CD4-positive, alpha-beta memory T cell (primary cell): ENCODE measurements around the gene ERAL1. TPM values are rescaled to one million over a fixed set of nuclear protein-coding genes. Genes with fewer than 3 reads are reported as not detected.

Experiments
- CTCF ChIA-PET: fragments of 350-600 bp; sonication (Branson Sonifier 250); formaldehyde crosslinking; loops from one replicate; lab custom pipeline; 2021; ENCODE audit warnings: inconsistent platforms; ENCODE audit not compliant: partially characterized antibody; lab: Charles Lee
- POLR2A ChIA-PET: fragments of 350-600 bp; sonication (Branson Sonifier 250); formaldehyde crosslinking; loops from one replicate; lab custom pipeline; 2021; ENCODE audit not compliant: partially characterized antibody; lab: Charles Lee
- DNase-seq, 5 donors: peaks; one replicate each; pipeline versions ENCODE4 v3.0.0 to v3.0.0-alpha.2; 2020 to 2022; ENCODE audit warnings: mixed read lengths in 1 of 5
- H3K27ac ChIP-seq: one replicate; pipeline ENCODE4 v1.7.0; 2013; ENCODE audit warnings: low read depth, low read length
- H3K27me3 ChIP-seq: 2 replicates; pipeline ENCODE4 v1.7.0; 2013; ENCODE audit warnings: mild to moderate bottlenecking, low read length, moderate library complexity; ENCODE audit not compliant: insufficient read depth
- H3K36me3 ChIP-seq: 2 replicates; pipeline ENCODE4 v1.7.0; 2013; ENCODE audit warnings: mild to moderate bottlenecking, low read length, moderate library complexity; ENCODE audit not compliant: insufficient read depth
- H3K4me1 ChIP-seq: 2 replicates; pipeline ENCODE4 v1.7.0; 2013; ENCODE audit warnings: mild to moderate bottlenecking, low read length, moderate library complexity; ENCODE audit not compliant: insufficient read depth
- H3K4me3 ChIP-seq, 2 donors: one replicate each; pipeline ENCODE4 v1.7.0; 2013; ENCODE audit warnings: low read length in 2 of 2, mild to moderate bottlenecking in 1 of 2
- H3K9me3 ChIP-seq, 2 donors: one replicate each; pipeline ENCODE4 v1.7.0; 2013; ENCODE audit warnings: low read length in 2 of 2, control low read depth in 1 of 2; ENCODE audit not compliant: control insufficient read depth in 1 of 2
- H3K27ac Mint-ChIP-seq, 7 donors: one replicate each; pipeline ENCODE4 v1.8.0; 2020 to 2021; ENCODE audit warnings: mixed read lengths in 7 of 7, mild to moderate bottlenecking in 6 of 7, inconsistent platforms in 3 of 7, moderate library complexity in 3 of 7
- H3K27me3 Mint-ChIP-seq, 2 donors: one replicate each; pipeline ENCODE4 v1.8.0; 2020 to 2021; ENCODE audit warnings: mixed read lengths in 2 of 2
- H3K36me3 Mint-ChIP-seq, 2 donors: one replicate each; pipeline ENCODE4 v1.8.0; 2020 to 2021; ENCODE audit warnings: mixed read lengths in 2 of 2, inconsistent platforms in 1 of 2, mild to moderate bottlenecking in 1 of 2
- H3K4me1 Mint-ChIP-seq, 4 donors: one replicate each; pipeline ENCODE4 v1.8.0; 2020 to 2021; ENCODE audit warnings: mixed read lengths in 4 of 4, mild to moderate bottlenecking in 1 of 4
- H3K4me3 Mint-ChIP-seq, 8 donors: one replicate each; pipeline ENCODE4 v1.8.0; 2020 to 2021; ENCODE audit warnings: mixed read lengths in 8 of 8, mild to moderate bottlenecking in 7 of 8, moderate library complexity in 6 of 8, inconsistent platforms in 3 of 8
- H3K9me3 Mint-ChIP-seq, 8 donors: one replicate each; pipeline ENCODE4 v1.8.0; 2020 to 2021; ENCODE audit warnings: mixed read lengths in 8 of 8, mild to moderate bottlenecking in 5 of 8, inconsistent platforms in 3 of 8, moderate library complexity in 1 of 8
- intact Hi-C: fragments of 100-400 bp; cut with micrococcal nuclease; formaldehyde crosslinking; loops from one replicate; pipeline ENCODE4 v1.15.1; 2023
- polyA plus RNA-seq, 2 donors: library from polyadenylated mRNA; unstranded; fragments of 300-500 nt; fragmentation: Illumina TruSeq; gene quantifications; one replicate each; pipeline ENCODE4 v1.2.3, GENCODE V29; 2021
- total RNA-seq, 2 experiments: library from RNA; stranded (reverse); gene quantifications; one replicate each; pipeline ENCODE4 v1.2.3, GENCODE V29; 2021

Gene ERAL1
- total and polyA plus RNA-seq, 4 experiments from 2014 or later = 23.5 to 41.7 (median 32.7) TPM

- Mint-ChIP-seq H3K9me3 (no peaks in the 10 kb centered on the region), H3K36me3 (peaks cover 2 to 13% of the 10 kb centered on the region in 2 donors), H3K4me3 (peak overlapping the region; percentile 90 to 98 (median 92)), H3K27ac (peak overlapping the region; percentile 94 to 100 (median 98)), H3K4me1 (peaks cover 17 to 43% (median 33%) of the 10 kb centered on the region in 4 donors), H3K27me3 (no peaks in the 10 kb centered on the region)
- CTCF ChIA-PET = interaction anchor here (2.6 to 3.4 kb wide), 2 partner anchors 49 to 86 kb away, joined by 14 to 30 read pairs; partner anchors contain the start of gene TLCD1
- Histone ChIP-seq H3K9me3 (no peaks in the 10 kb centered on the region), H3K4me3 (peak overlapping the region; percentile 75 to 84), H3K4me1 (peaks cover 38% of the 10 kb centered on the region), H3K27me3 (no peaks in the 10 kb centered on the region), H3K36me3 (no peaks in the 10 kb centered on the region), H3K27ac (peak overlapping the region; percentile 90)
- POLR2A ChIA-PET = interaction anchor here (0.7 to 1.7 kb wide), 8 partner anchors 11 to 136 kb away, joined by 3 to 9 read pairs (median 4); partner anchors contain the start of genes FAM222B, NEK8 and RPL23A
- intact Hi-C loops = loop anchor here (1.0 to 2.0 kb wide), 6 partner anchors 30 to 139 kb away; partner anchors contain the start of genes DHRS13, FAM222B and NEK8
- peak; percentile 3 to 84 (median 74) for DNase-seq
These were observed 42.0 kb upstream of the ERAL1 start for GRCh38 chr17:28812748-28813377.

GRCh38 chr17:28816540-28816939, 38.3 kb upstream of the ERAL1 start:
- H3K27ac ChIP-seq = no peak overlapping the region
- H3K4me3 ChIP-seq = no peak overlapping the region
- H3K27me3 ChIP-seq = no peaks in the 10 kb centered on the region
- DNase-seq = no peak
- Mint-ChIP-seq H3K9me3 (no peaks in the 10 kb centered on the region), H3K27ac (peak overlapping the region in 3 of 7 donors; percentile 10 to 82 (median 61)), H3K4me1 (peaks cover 12 to 21% (median 19%) of the 10 kb centered on the region in 4 donors), H3K4me3 (no peak overlapping the region), H3K27me3 (no peaks in the 10 kb centered on the region), H3K36me3 (peaks cover 0 to 6% of the 10 kb centered on the region in 2 donors)
- no peaks in the 10 kb centered on the region for H3K9me3 ChIP-seq
- ChIA-PET POLR2A (no interaction called here), CTCF (interaction anchor here (0.6 to 0.7 kb wide), 2 partner anchors 11 to 41 kb away, joined by 3 to 4 read pairs; no protein-coding TSS in a partner anchor)
- H3K4me1 ChIP-seq = peaks cover 16% of the 10 kb centered on the region
- intact Hi-C loops = no loop called here
- no peaks in the 10 kb centered on the region for H3K36me3 ChIP-seq

- no peaks in the 10 kb centered on the region for H3K27me3 ChIP-seq
- Mint-ChIP-seq H3K4me1 (peaks cover 0 to 16% (median 13%) of the 10 kb centered on the region in 4 donors), H3K27ac (peak overlapping the region in 6 of 7 donors; percentile 1 to 65 (median 37)), H3K27me3 (no peaks in the 10 kb centered on the region), H3K4me3 (no peak overlapping the region), H3K9me3 (no peaks in the 10 kb centered on the region), H3K36me3 (peaks cover 2 to 4% of the 10 kb centered on the region in 2 donors)
- intact Hi-C loops = no loop called here
- POLR2A ChIA-PET = interaction anchor here (1.1 kb wide), 1 partner anchor 14 kb away, joined by 4 read pairs; no protein-coding TSS in a partner anchor
- H3K4me1 ChIP-seq = peaks cover 7% of the 10 kb centered on the region
- H3K36me3 ChIP-seq = no peaks in the 10 kb centered on the region
- H3K27ac ChIP-seq = no peak overlapping the region
- H3K4me3 ChIP-seq = no peak overlapping the region
- no peaks in the 10 kb centered on the region for H3K9me3 ChIP-seq
- CTCF ChIA-PET = interaction anchor here (1.2 to 2.2 kb wide), 3 partner anchors 8 to 133 kb away, joined by 3 to 11 read pairs (median 6); no protein-coding TSS in a partner anchor
- DNase-seq = no peak
These were observed 36.0 kb upstream of the ERAL1 start for GRCh38 chr17:28818819-28819221.

GRCh38 chr17:28819582-28819981, 35.2 kb upstream of the ERAL1 start:
- Mint-ChIP-seq H3K9me3 (no peaks in the 10 kb centered on the region), H3K4me3 (no peak overlapping the region), H3K36me3 (peaks cover 4 to 7% of the 10 kb centered on the region in 2 donors), H3K27me3 (no peaks in the 10 kb centered on the region), H3K4me1 (peaks cover 0 to 19% (median 15%) of the 10 kb centered on the region in 4 donors), H3K27ac (peak overlapping the region in 1 of 7 donors; percentile 7)
- intact Hi-C loops = no loop called here
- POLR2A ChIA-PET = interaction anchor here (1.1 kb wide), 1 partner anchor 13 kb away, joined by 4 read pairs; no protein-coding TSS in a partner anchor
- no peaks in the 10 kb centered on the region for H3K36me3 ChIP-seq
- no peak overlapping the region for H3K4me3 ChIP-seq
- no peak for DNase-seq
- no peak overlapping the region for H3K27ac ChIP-seq
- no peaks in the 10 kb centered on the region for H3K27me3 ChIP-seq
- H3K4me1 ChIP-seq = peaks cover 7% of the 10 kb centered on the region
- H3K9me3 ChIP-seq = no peaks in the 10 kb centered on the region
- CTCF ChIA-PET = interaction anchor here (1.2 to 2.2 kb wide), 3 partner anchors 9 to 132 kb away, joined by 3 to 11 read pairs (median 6); no protein-coding TSS in a partner anchor

GRCh38 chr17:28827672-28828071, 27.1 kb upstream of the ERAL1 start:
- POLR2A ChIA-PET = interaction anchor here (1.3 kb wide), 1 partner anchor 15 kb away, joined by 4 read pairs; the partner anchor contains the start of gene FAM222B
- no peaks in the 10 kb centered on the region for H3K9me3 Mint-ChIP-seq
- DNase-seq = no peak
- no peaks in the 10 kb centered on the region for H3K27me3 Mint-ChIP-seq
- H3K27ac Mint-ChIP-seq = peak overlapping the region in 4 of 7 donors; percentile 5 to 71 (median 54)
- Histone ChIP-seq H3K9me3 (no peaks in the 10 kb centered on the region), H3K4me3 (no peak overlapping the region), H3K27ac (no peak overlapping the region), H3K4me1 (no peaks in the 10 kb centered on the region), H3K27me3 (no peaks in the 10 kb centered on the region), H3K36me3 (peaks cover 5% of the 10 kb centered on the region)
- no peak overlapping the region for H3K4me3 Mint-ChIP-seq
- CTCF ChIA-PET = interaction anchor here (0.6 to 2.0 kb wide), 6 partner anchors 9 to 290 kb away, joined by 3 to 6 read pairs (median 3); partner anchors contain the start of gene TLCD1
- H3K4me1 Mint-ChIP-seq = peaks cover 14 to 25% (median 16%) of the 10 kb centered on the region in 4 donors
- peaks cover 11 to 21% of the 10 kb centered on the region in 2 donors for H3K36me3 Mint-ChIP-seq
- intact Hi-C loops = no loop called here

GRCh38 chr17:28828294-28829040, 26.3 kb upstream of the ERAL1 start:
- H3K36me3 Mint-ChIP-seq = peaks cover 9 to 20% of the 10 kb centered on the region in 2 donors
- Histone ChIP-seq H3K9me3 (no peaks in the 10 kb centered on the region), H3K27me3 (no peaks in the 10 kb centered on the region), H3K4me3 (no peak overlapping the region), H3K27ac (no peak overlapping the region), H3K36me3 (peaks cover 5% of the 10 kb centered on the region), H3K4me1 (no peaks in the 10 kb centered on the region)
- POLR2A ChIA-PET = interaction anchor here (1.2 kb wide), 1 partner anchor 82 kb away, joined by 3 read pairs; no protein-coding TSS in a partner anchor
- no peaks in the 10 kb centered on the region for H3K27me3 Mint-ChIP-seq
- peak overlapping the region in 1 of 7 donors; percentile 3 for H3K27ac Mint-ChIP-seq
- intact Hi-C loops = no loop called here
- no peak overlapping the region for H3K4me3 Mint-ChIP-seq
- H3K9me3 Mint-ChIP-seq = no peaks in the 10 kb centered on the region
- CTCF ChIA-PET = interaction anchor here (0.9 to 2.0 kb wide), 2 partner anchors 64 to 102 kb away, joined by 3 to 5 read pairs; partner anchors contain the start of gene TLCD1
- peaks cover 14 to 21% (median 15%) of the 10 kb centered on the region in 4 donors for H3K4me1 Mint-ChIP-seq
- no peak for DNase-seq
